Endothelial cell of umbilical vein (primary cell): Measurements from ENCODE around the gene MAP4K2. TPM values are rescaled to one million over a fixed set of nuclear protein-coding genes. Genes with fewer than 3 reads are reported as not detected.
A peak's percentile ranks its signal among the peaks of the same experiment; 100 is the strongest.

Experiments used
- BruUV-seq: library from RNA; stranded (reverse); fragments of 400-500 nt; replicated peaks from 2 replicates; lab custom pipeline; 2021; lab: Mats Ljungman, UMichigan
- CTCF ChIA-PET: fragments of 300-600, 350-600 bp; sonication (Branson Sonifier 250); formaldehyde crosslinking; loops from one replicate; lab custom pipeline; 2021; ENCODE audit warnings: antibody characterized with exemption, inconsistent platforms; lab: Charles Lee
- POLR2A ChIA-PET: fragments of 300-600, 350-600 bp; sonication (Branson Sonifier 250); formaldehyde crosslinking; loops from one replicate; lab custom pipeline; 2021; ENCODE audit warnings: antibody characterized with exemption, inconsistent platforms; lab: Charles Lee
- DNase-seq: peaks from one replicate; pipeline ENCODE4 v3.0.0-alpha.2; 2011; ENCODE audit warnings: low read depth, low spot score
- FAIRE-seq: peaks from 2 replicates; lab custom pipeline; 2011; peaks lifted over from hg19 to GRCh38; lab: Jason Lieb, UNC
- H2AFZ ChIP-seq: 2 replicates; pipeline ENCODE4 v1.6.0; 2012; ENCODE audit warnings: low read depth, low read length, control low read depth, inconsistent platforms
- H3K27ac ChIP-seq: 2 replicates; pipeline ENCODE4 v1.5.1; 2011; ENCODE audit warnings: low read depth, mild to moderate bottlenecking, control low read depth, low read length, moderate library complexity; ENCODE audit not compliant: insufficient read depth
- H3K27me3 ChIP-seq, 2 experiments: 2 replicates each; pipeline versions ENCODE4 v1.6.0 to v1.6.1; 2011; ENCODE audit warnings: low read length in 2 of 2, mixed read lengths in 1 of 2; ENCODE audit not compliant: control insufficient read depth in 2 of 2, insufficient read depth in 2 of 2
- H3K36me3 ChIP-seq, 2 experiments: 2 replicates in 1 of 2; 3 replicates in 1 of 2; pipeline ENCODE4 v1.5.1; 2011; ENCODE audit warnings: low read length in 2 of 2, mild to moderate bottlenecking in 1 of 2, moderate library complexity in 1 of 2; ENCODE audit not compliant: control insufficient read depth in 2 of 2, insufficient read depth in 2 of 2; ENCODE audit errors: extremely low read depth in 1 of 2
- H3K4me1 ChIP-seq: 3 replicates; pipeline ENCODE4 v1.5.1; 2011; ENCODE audit warnings: mild to moderate bottlenecking, low read length; ENCODE audit not compliant: control insufficient read depth, insufficient read depth; ENCODE audit errors: extremely low read depth
- H3K4me2 ChIP-seq: 2 replicates; pipeline ENCODE4 v1.6.1; 2011; ENCODE audit warnings: low read length, control low read depth, mixed read lengths; ENCODE audit not compliant: insufficient read depth
- H3K4me3 ChIP-seq, 3 experiments: fragments of 200-600 bp in 1 of 3; sonication (generic), shearing (Covaris generic) in 1 of 3; replicated peaks in 1 of 3; 2 replicates each; pipeline ENCODE4 v1.5.1; 2011 to 2016; ENCODE audit warnings: control low read depth in 3 of 3, low read length in 3 of 3, mild to moderate bottlenecking in 2 of 3, inconsistent platforms in 1 of 3, low read depth in 1 of 3, moderate library complexity in 1 of 3; ENCODE audit not compliant: insufficient read depth in 1 of 3
- H3K79me2 ChIP-seq: 2 replicates; pipeline ENCODE4 v1.6.0; 2012; ENCODE audit warnings: low read length, inconsistent platforms; ENCODE audit not compliant: control insufficient read depth, insufficient read depth
- H3K9ac ChIP-seq: replicated peaks from 2 replicates; pipeline ENCODE3; 2011; ENCODE audit warnings: low read length, control low read depth; ENCODE audit not compliant: insufficient read depth; ENCODE audit errors: extremely low read depth
- H3K9me1 ChIP-seq: replicated peaks from 3 replicates; pipeline ENCODE4 v1.6.0; 2011; ENCODE audit warnings: mild to moderate bottlenecking, low read length; ENCODE audit not compliant: control insufficient read depth, insufficient read depth; ENCODE audit errors: extremely low read depth
- H3K9me3 ChIP-seq: replicated peaks from 2 replicates; pipeline ENCODE4 v1.5.1; 2012; ENCODE audit warnings: low read length, inconsistent platforms; ENCODE audit not compliant: control insufficient read depth, insufficient read depth
- H4K20me1 ChIP-seq: replicated peaks from 2 replicates; pipeline ENCODE3; 2011; ENCODE audit warnings: mild to moderate bottlenecking, low read length; ENCODE audit not compliant: control insufficient read depth, insufficient read depth; ENCODE audit errors: extremely low read depth
- CTCF ChIP-seq, 2 donors: IDR thresholded peaks; 1 replicate in 1 of 2; 2 replicates in 1 of 2; pipeline ENCODE4 v1.5.1; 2011; ENCODE audit warnings: low read length in 2 of 2, mild to moderate bottlenecking in 2 of 2, moderate library complexity in 2 of 2, control low read depth in 1 of 2, inconsistent platforms in 1 of 2, low read depth in 1 of 2; ENCODE audit not compliant: insufficient read depth in 1 of 2; ENCODE audit errors: extremely low read depth in 1 of 2
- EZH2 ChIP-seq: IDR thresholded peaks from 2 replicates; pipeline ENCODE4 v1.6.1; 2012; ENCODE audit warnings: borderline replicate concordance, low read depth, mild to moderate bottlenecking, moderate library complexity, low read length, inconsistent platforms; ENCODE audit not compliant: severe bottlenecking
- FOS ChIP-seq: IDR thresholded peaks from 2 replicates; pipeline ENCODE4 v1.6.1; 2011; ENCODE audit warnings: mild to moderate bottlenecking, low read length, moderate library complexity, borderline replicate concordance; ENCODE audit not compliant: insufficient read depth
- GATA2 ChIP-seq: IDR thresholded peaks from 2 replicates; pipeline ENCODE4 v1.7.0; 2011; ENCODE audit warnings: low read depth, mild to moderate bottlenecking, moderate library complexity, mixed read lengths, low read length; ENCODE audit not compliant: insufficient read length, insufficient read depth
- JUN ChIP-seq: IDR thresholded peaks from 2 replicates; pipeline ENCODE4 v1.6.1; 2011; ENCODE audit warnings: borderline replicate concordance, low read depth; ENCODE audit not compliant: insufficient read length, insufficient read depth
- MAX ChIP-seq: IDR thresholded peaks from 2 replicates; pipeline ENCODE4 v1.6.1; 2011; ENCODE audit not compliant: insufficient read depth, insufficient read length
- MYC ChIP-seq: IDR thresholded peaks from one replicate; pipeline ENCODE4 v1.6.1; 2011; ENCODE audit warnings: mild to moderate bottlenecking, low read depth, low read length
- POLR2A ChIP-seq: IDR thresholded peaks from 2 replicates; pipeline ENCODE4 v1.6.1; 2012; ENCODE audit warnings: low read depth, mild to moderate bottlenecking, control low read depth, low read length
- POLR2AphosphoS5 ChIP-seq: IDR thresholded peaks from 2 replicates; pipeline ENCODE4 v1.6.1; 2012; ENCODE audit warnings: low read depth, mild to moderate bottlenecking, control low read depth, low read length, moderate library complexity; ENCODE audit not compliant: insufficient read depth
- dilution Hi-C: fragments of 300-500 bp; cut with MboI; formaldehyde crosslinking; loops from one replicate; pipeline ENCODE4 v1.15.0; 2019; ENCODE audit warnings: low sequenced_read_pairs; ENCODE audit not compliant: extremely low pct_ligation_motif_present
- intact Hi-C: fragments of 100-400 bp; cut with micrococcal nuclease; formaldehyde crosslinking; loops from one replicate; pipeline ENCODE4 v1.10.0; 2022
- polyA plus RNA-seq, 4 experiments: library from polyadenylated mRNA; depleted of rRNA in 3 of 4; stranded (reverse) in 3 of 4; unstranded in 1 of 4; fragments of >200 nt; gene quantifications; 2 replicates each; pipeline versions ENCODE4 v1.2.1 to v1.2.3, GENCODE V29; 2011 to 2012; ENCODE audit warnings: missing spikeins in 1 of 4
- total RNA-seq: library from RNA; stranded (reverse); gene quantifications from 2 replicates; pipeline ENCODE4 v1.2.3, GENCODE V29; 2021

The MAP4K2 gene
- total and polyA plus RNA-seq, 2 donors (not counting 3 experiments of a cell fraction or from before 2014, with no cell fraction given), result 43.3 to 44.0 TPM

- CTCF ChIA-PET, result no interaction called here
- H3K9me1 ChIP-seq, result no peaks in the 10 kb centered on the region
- H3K4me3 ChIP-seq, result no peak overlapping the region
- no peaks in the 10 kb centered on the region for H3K27me3 ChIP-seq
- H3K4me1 ChIP-seq, result peaks cover 20% of the 10 kb centered on the region
- dilution Hi-C loops (no loop called here), intact Hi-C loops (no loop called here)
- H3K9me3 ChIP-seq, result no peaks in the 10 kb centered on the region
- peaks cover 65 to 68% of the 10 kb centered on the region in 2 experiments for H3K36me3 ChIP-seq
- POLR2A ChIA-PET, result no interaction called here
- BruUV-seq, result no TSS peak
- H3K4me2 ChIP-seq, result no peak overlapping the region
- TF ChIP-seq MYC (no peak), MAX (no peak), EZH2 (no peak)
- H4K20me1 ChIP-seq, result peaks cover 14% of the 10 kb centered on the region
- H3K9ac ChIP-seq, result no peak overlapping the region
- H3K79me2 ChIP-seq, result peaks cover 77% of the 10 kb centered on the region
- DNase-seq, result no peak
- H2AFZ ChIP-seq, result no peak overlapping the region
- H3K27ac ChIP-seq, result no peak overlapping the region
- no peak for FAIRE-seq
Measured at GRCh38 chr11:64770120-64770519, 32.9 kb downstream of the MAP4K2 start.

- CTCF ChIA-PET, result interaction anchor here (0.5 kb wide), 1 partner anchor 16 kb away, joined by 3 read pairs; no protein-coding TSS in a partner anchor
- Histone ChIP-seq H3K4me2 (no peak overlapping the region), H3K9me1 (no peaks in the 10 kb centered on the region), H3K9ac (no peak overlapping the region), H2AFZ (no peak overlapping the region), H4K20me1 (peaks cover 17% of the 10 kb centered on the region), H3K27ac (no peak overlapping the region), H3K79me2 (peaks cover 75% of the 10 kb centered on the region), H3K9me3 (no peaks in the 10 kb centered on the region), H3K36me3 (peaks cover 64 to 72% of the 10 kb centered on the region in 2 experiments), H3K4me1 (peaks cover 23% of the 10 kb centered on the region), H3K4me3 (no peak overlapping the region), H3K27me3 (no peaks in the 10 kb centered on the region)
- POLR2A ChIA-PET, result no interaction called here
- dilution Hi-C loops, result no loop called here
- no peak for TF ChIP-seq MYC
- TF ChIP-seq MAX, result no peak
- TF ChIP-seq GATA2, result no peak
- no peak for TF ChIP-seq EZH2
- no peak for TF ChIP-seq POLR2A
- TF ChIP-seq JUN, result no peak
- no peak for TF ChIP-seq FOS
- no peak for TF ChIP-seq CTCF (IDR thresholded peaks at IDR 0.05; ENCODE audit: extremely low read depth in 1 of 2, insufficient read depth in 1 of 2, low read depth in 1 of 2, low read length in 2 of 2)
- TF ChIP-seq POLR2AphosphoS5, result no peak
- intact Hi-C loops, result no loop called here
- DNase-seq (no peak), FAIRE-seq (no peak)
- BruUV-seq, result TSS peak; percentile 2
Measured at GRCh38 chr11:64769283-64769682, 33.7 kb downstream of the MAP4K2 start.
